Stomach (tissue), 9 donors: Measurements from ENCODE around the gene PFKP. TPM values are rescaled to one million over a fixed set of nuclear protein-coding genes. Genes with fewer than 3 reads are reported as not detected.

Experiments used
- DNase-seq, 2 donors: peaks; one replicate each; pipeline versions ENCODE4 v3.0.0 to v3.0.0-alpha.2; 2013 to 2019
- H3K27ac ChIP-seq, 5 donors: fragments of 200-600 bp in 4 of 5; sonication (generic) in 4 of 5; one replicate each; pipeline ENCODE4 v1.5.1; 2013 to 2019; ENCODE audit warnings: mild to moderate bottlenecking in 1 of 5, moderate library complexity in 1 of 5
- H3K27me3 ChIP-seq, 3 donors: fragments of 200-600 bp; sonication (generic); one replicate each; pipeline ENCODE4 v1.5.1; 2017 to 2019; ENCODE audit warnings: mixed run types in 1 of 3
- H3K36me3 ChIP-seq, 4 donors: fragments of 200-600 bp; sonication (generic); 1 replicate in 3 of 4; 2 replicates in 1 of 4; pipeline ENCODE4 v1.5.1; 2016 to 2019
- H3K4me1 ChIP-seq, 4 donors: fragments of 200-600 bp; sonication (generic); one replicate each; pipeline ENCODE4 v1.5.1; 2016 to 2019
- H3K4me3 ChIP-seq, 4 donors: fragments of 200-600 bp; sonication (generic) in 3 of 4; one replicate each; pipeline ENCODE4 v1.5.1; 2016 to 2019; ENCODE audit warnings: mild to moderate bottlenecking in 1 of 4
- H3K9me3 ChIP-seq, 4 donors: fragments of 200-600 bp; sonication (generic); one replicate each; pipeline ENCODE4 v1.5.1; 2016 to 2019
- CTCF ChIP-seq, 7 experiments: fragments of 450-650 bp in 4 of 7; fragments of 200-600 bp in 3 of 7; sonication (generic) in 3 of 7; IDR thresholded peaks; one replicate each; pipeline ENCODE4 v1.5.1; 2016 to 2019; ENCODE audit warnings: antibody characterized with exemption in 7 of 7, control low read depth in 2 of 7, mild to moderate bottlenecking in 1 of 7
- EP300 ChIP-seq: sonication (generic); formaldehyde crosslinking; IDR thresholded peaks from one replicate; pipeline ENCODE4 v1.6.1; 2017; ENCODE audit warnings: antibody characterized with exemption
- POLR2A ChIP-seq, 4 donors: fragments of 450-650 bp; IDR thresholded peaks; one replicate each; pipeline ENCODE4 v1.6.1; 2016; ENCODE audit warnings: antibody characterized with exemption in 4 of 4, control low read depth in 2 of 4, mild to moderate bottlenecking in 1 of 4, moderate library complexity in 1 of 4
- POLR2AphosphoS5 ChIP-seq, 3 donors: sonication (generic); formaldehyde crosslinking; IDR thresholded peaks; one replicate each; pipeline ENCODE4 v1.6.1; 2016; ENCODE audit warnings: antibody characterized with exemption in 3 of 3
- WGBS, 5 donors: extraction: QIAGEN DNeasy Blood & Tissue Kit in 3 of 5; methylation state at CpG; one replicate each; pipeline versions ENCODE4 v1.1.5 to v1.1.7; 2013 to 2018; 5-methylcytosine and 5-hydroxymethylcytosine counted together
- intact Hi-C: fragments of 100-400 bp; cut with DNase I; formaldehyde crosslinking; loops from one replicate; pipeline ENCODE4 v1.15.1; 2023; ENCODE audit warnings: low total_unique reads
- polyA plus RNA-seq, 3 donors: library from polyadenylated mRNA; stranded (reverse); fragments of 200-250 nt; gene quantifications; one replicate each; pipeline ENCODE4 v1.2.3, GENCODE V29; 2013
- total RNA-seq, 5 donors: library from RNA; depleted of rRNA; stranded (reverse); fragments of >200 nt; gene quantifications; one replicate each; pipeline versions ENCODE4 v1.1.0 to v1.2.3, GENCODE V29; 2014 to 2016
- donor health status: healthy with polysubstance abuse.
- donor health status: Bipolar disorder and iron deficiency.
- donor health status: healthy.

Gene PFKP
- total and polyA plus RNA-seq, 8 donors, result 11.2 to 155 (median 29.4) TPM

DNA sequence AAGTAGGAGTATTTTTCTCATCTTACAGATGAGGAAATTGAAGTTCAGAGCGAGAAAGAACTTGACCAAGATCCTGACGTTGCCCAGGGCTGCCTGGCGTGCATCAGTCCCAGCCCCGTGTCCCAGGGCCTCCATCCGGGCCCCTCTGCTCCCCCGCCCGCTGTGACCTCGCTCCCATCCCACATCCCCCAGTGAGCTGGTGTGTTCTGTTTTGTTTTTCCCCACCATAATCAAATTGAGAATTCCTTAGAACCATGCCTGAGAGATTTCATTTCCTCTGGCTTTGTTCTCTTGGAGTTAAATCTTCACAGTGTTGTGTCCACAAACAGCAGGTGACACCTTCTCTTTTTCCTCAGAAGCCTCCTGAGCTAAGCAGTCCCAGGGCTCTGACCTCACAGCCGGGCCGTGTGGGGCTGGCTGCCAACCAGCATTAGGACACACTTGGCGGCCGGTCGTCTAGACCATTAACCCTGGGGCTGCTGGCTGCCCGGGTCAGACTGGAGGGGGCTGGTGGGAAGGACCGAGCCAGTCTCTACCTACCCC is 44.3 kb downstream of the PFKP start:
- intact Hi-C loops, result no loop called here
- TF ChIP-seq CTCF (IDR thresholded peaks at IDR 0.05) (no peak), POLR2A (IDR thresholded peaks at IDR 0.05) (no peak), POLR2AphosphoS5 (IDR thresholded peaks at IDR 0.05) (no peak), EP300 (no peak)
- peaks cover 12 to 87% (median 74%) of the 10 kb centered on the region in 4 donors for H3K36me3 ChIP-seq
- no peak for DNase-seq
- WGBS, 5 donors, result 48 to 62% (median 52%) methylated on average over 15 of the region's 15 CpGs
- H3K4me1 ChIP-seq, result peaks cover 0 to 6% (median 0%) of the 10 kb centered on the region in 4 donors
- no peak overlapping the region for H3K27ac ChIP-seq
- H3K9me3 ChIP-seq, result no peaks in the 10 kb centered on the region
- no peaks in the 10 kb centered on the region for H3K27me3 ChIP-seq
- H3K4me3 ChIP-seq, result no peak overlapping the region

DNA sequence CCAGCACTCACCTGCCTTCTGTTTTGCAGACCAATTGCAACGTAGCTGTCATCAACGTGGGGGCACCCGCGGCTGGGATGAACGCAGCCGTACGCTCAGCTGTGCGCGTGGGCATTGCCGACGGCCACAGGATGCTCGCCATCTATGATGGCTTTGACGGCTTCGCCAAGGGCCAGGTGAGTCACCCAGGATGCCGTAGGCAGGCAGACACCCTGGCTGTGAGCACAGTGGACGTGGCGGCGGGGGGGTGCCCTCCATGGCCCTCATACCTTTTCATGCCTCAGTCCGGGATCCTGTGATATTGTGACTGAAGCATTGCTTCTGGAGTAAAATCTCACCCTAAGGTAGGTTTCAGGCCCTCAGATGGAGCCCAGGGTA is 46.0 kb downstream of the PFKP start:
- no peaks in the 10 kb centered on the region for H3K4me1 ChIP-seq
- no peak for DNase-seq
- no peak overlapping the region for H3K4me3 ChIP-seq
- intact Hi-C loops, result no loop called here
- H3K27ac ChIP-seq, result no peak overlapping the region
- 95 to 97% (median 96%) methylated on average over 16 to 19 of the region's 19 CpGs for WGBS, 5 donors
- H3K27me3 ChIP-seq, result no peaks in the 10 kb centered on the region
- H3K9me3 ChIP-seq, result no peaks in the 10 kb centered on the region
- peaks cover 12 to 90% (median 77%) of the 10 kb centered on the region in 4 donors for H3K36me3 ChIP-seq
- no peak for TF ChIP-seq POLR2A (IDR thresholded peaks at IDR 0.05)
- no peak for TF ChIP-seq EP300
- TF ChIP-seq CTCF (IDR thresholded peaks at IDR 0.05), result no peak
- no peak for TF ChIP-seq POLR2AphosphoS5 (IDR thresholded peaks at IDR 0.05)

GRCh38 chr10:3115685-3116084 is 48.3 kb downstream of the PFKP start:
- Histone ChIP-seq H3K4me1 (no peaks in the 10 kb centered on the region), H3K27ac (no peak overlapping the region), H3K4me3 (no peak overlapping the region), H3K27me3 (no peaks in the 10 kb centered on the region), H3K36me3 (peaks cover 0 to 91% (median 71%) of the 10 kb centered on the region in 4 donors), H3K9me3 (no peaks in the 10 kb centered on the region)
- intact Hi-C loops, result no loop called here
- DNase-seq, result no peak
- no peak for TF ChIP-seq POLR2AphosphoS5 (IDR thresholded peaks at IDR 0.05)
- TF ChIP-seq EP300, result no peak
- no peak for TF ChIP-seq POLR2A (IDR thresholded peaks at IDR 0.05)
- no peak for TF ChIP-seq CTCF (IDR thresholded peaks at IDR 0.05)
- 84 to 98% (median 92%) methylated on average over 8 of the region's 8 CpGs for WGBS, 5 donors

GRCh38 chr10:3116508-3117100 is 49.3 kb downstream of the PFKP start:
- TF ChIP-seq POLR2AphosphoS5 (IDR thresholded peaks at IDR 0.05) (no peak), CTCF (IDR thresholded peaks at IDR 0.05) (no peak), POLR2A (IDR thresholded peaks at IDR 0.05) (no peak), EP300 (no peak)
- no peak for DNase-seq
- Histone ChIP-seq H3K4me3 (no peak overlapping the region), H3K27me3 (no peaks in the 10 kb centered on the region), H3K27ac (no peak overlapping the region), H3K9me3 (no peaks in the 10 kb centered on the region), H3K36me3 (peaks cover 0 to 89% (median 68%) of the 10 kb centered on the region in 4 donors), H3K4me1 (no peaks in the 10 kb centered on the region)
- 74 to 82% (median 79%) methylated on average over 20 of the region's 20 CpGs for WGBS, 5 donors
- intact Hi-C loops, result no loop called here
